Endothelial cell of umbilical vein (primary cell): Measurements from ENCODE around the gene TTC39A. TPM values are rescaled to one million over a fixed set of nuclear protein-coding genes. Genes with fewer than 3 reads are reported as not detected.
A peak's percentile ranks its signal among the peaks of the same experiment; 100 is the strongest.

Experiments
- BruUV-seq: library from RNA; stranded (reverse); fragments of 400-500 nt; replicated peaks from 2 replicates; lab custom pipeline; 2021; lab: Mats Ljungman, UMichigan
- CTCF ChIA-PET: fragments of 300-600, 350-600 bp; sonication (Branson Sonifier 250); formaldehyde crosslinking; loops from one replicate; lab custom pipeline; 2021; ENCODE audit warnings: antibody characterized with exemption, inconsistent platforms; lab: Charles Lee
- POLR2A ChIA-PET: fragments of 300-600, 350-600 bp; sonication (Branson Sonifier 250); formaldehyde crosslinking; loops from one replicate; lab custom pipeline; 2021; ENCODE audit warnings: antibody characterized with exemption, inconsistent platforms; lab: Charles Lee
- DNase-seq: peaks from one replicate; pipeline ENCODE4 v3.0.0-alpha.2; 2011; ENCODE audit warnings: low read depth, low spot score
- FAIRE-seq: peaks from 2 replicates; lab custom pipeline; 2011; peaks lifted over from hg19 to GRCh38; lab: Jason Lieb, UNC
- H2AFZ ChIP-seq: 2 replicates; pipeline ENCODE4 v1.6.0; 2012; ENCODE audit warnings: low read depth, low read length, control low read depth, inconsistent platforms
- H3K27ac ChIP-seq: 2 replicates; pipeline ENCODE4 v1.5.1; 2011; ENCODE audit warnings: low read depth, mild to moderate bottlenecking, control low read depth, low read length, moderate library complexity; ENCODE audit not compliant: insufficient read depth
- H3K27me3 ChIP-seq, 2 experiments: 2 replicates each; pipeline versions ENCODE4 v1.6.0 to v1.6.1; 2011; ENCODE audit warnings: low read length in 2 of 2, mixed read lengths in 1 of 2; ENCODE audit not compliant: control insufficient read depth in 2 of 2, insufficient read depth in 2 of 2
- H3K36me3 ChIP-seq, 2 experiments: 2 replicates in 1 of 2; 3 replicates in 1 of 2; pipeline ENCODE4 v1.5.1; 2011; ENCODE audit warnings: low read length in 2 of 2, mild to moderate bottlenecking in 1 of 2, moderate library complexity in 1 of 2; ENCODE audit not compliant: control insufficient read depth in 2 of 2, insufficient read depth in 2 of 2; ENCODE audit errors: extremely low read depth in 1 of 2
- H3K4me1 ChIP-seq: 3 replicates; pipeline ENCODE4 v1.5.1; 2011; ENCODE audit warnings: mild to moderate bottlenecking, low read length; ENCODE audit not compliant: control insufficient read depth, insufficient read depth; ENCODE audit errors: extremely low read depth
- H3K4me2 ChIP-seq: 2 replicates; pipeline ENCODE4 v1.6.1; 2011; ENCODE audit warnings: low read length, control low read depth, mixed read lengths; ENCODE audit not compliant: insufficient read depth
- H3K4me3 ChIP-seq, 3 experiments: fragments of 200-600 bp in 1 of 3; sonication (generic), shearing (Covaris generic) in 1 of 3; replicated peaks in 1 of 3; 2 replicates each; pipeline ENCODE4 v1.5.1; 2011 to 2016; ENCODE audit warnings: control low read depth in 3 of 3, low read length in 3 of 3, mild to moderate bottlenecking in 2 of 3, inconsistent platforms in 1 of 3, low read depth in 1 of 3, moderate library complexity in 1 of 3; ENCODE audit not compliant: insufficient read depth in 1 of 3
- H3K79me2 ChIP-seq: 2 replicates; pipeline ENCODE4 v1.6.0; 2012; ENCODE audit warnings: low read length, inconsistent platforms; ENCODE audit not compliant: control insufficient read depth, insufficient read depth
- H3K9ac ChIP-seq: replicated peaks from 2 replicates; pipeline ENCODE3; 2011; ENCODE audit warnings: low read length, control low read depth; ENCODE audit not compliant: insufficient read depth; ENCODE audit errors: extremely low read depth
- H3K9me1 ChIP-seq: replicated peaks from 3 replicates; pipeline ENCODE4 v1.6.0; 2011; ENCODE audit warnings: mild to moderate bottlenecking, low read length; ENCODE audit not compliant: control insufficient read depth, insufficient read depth; ENCODE audit errors: extremely low read depth
- H3K9me3 ChIP-seq: replicated peaks from 2 replicates; pipeline ENCODE4 v1.5.1; 2012; ENCODE audit warnings: low read length, inconsistent platforms; ENCODE audit not compliant: control insufficient read depth, insufficient read depth
- H4K20me1 ChIP-seq: replicated peaks from 2 replicates; pipeline ENCODE3; 2011; ENCODE audit warnings: mild to moderate bottlenecking, low read length; ENCODE audit not compliant: control insufficient read depth, insufficient read depth; ENCODE audit errors: extremely low read depth
- EZH2 ChIP-seq: IDR thresholded peaks from 2 replicates; pipeline ENCODE4 v1.6.1; 2012; ENCODE audit warnings: borderline replicate concordance, low read depth, mild to moderate bottlenecking, moderate library complexity, low read length, inconsistent platforms; ENCODE audit not compliant: severe bottlenecking
- FOS ChIP-seq: IDR thresholded peaks from 2 replicates; pipeline ENCODE4 v1.6.1; 2011; ENCODE audit warnings: mild to moderate bottlenecking, low read length, moderate library complexity, borderline replicate concordance; ENCODE audit not compliant: insufficient read depth
- JUN ChIP-seq: IDR thresholded peaks from 2 replicates; pipeline ENCODE4 v1.6.1; 2011; ENCODE audit warnings: borderline replicate concordance, low read depth; ENCODE audit not compliant: insufficient read length, insufficient read depth
- MAX ChIP-seq: IDR thresholded peaks from 2 replicates; pipeline ENCODE4 v1.6.1; 2011; ENCODE audit not compliant: insufficient read depth, insufficient read length
- POLR2A ChIP-seq: IDR thresholded peaks from 2 replicates; pipeline ENCODE4 v1.6.1; 2012; ENCODE audit warnings: low read depth, mild to moderate bottlenecking, control low read depth, low read length
- dilution Hi-C: fragments of 300-500 bp; cut with MboI; formaldehyde crosslinking; loops from one replicate; pipeline ENCODE4 v1.15.0; 2019; ENCODE audit warnings: low sequenced_read_pairs; ENCODE audit not compliant: extremely low pct_ligation_motif_present
- intact Hi-C: fragments of 100-400 bp; cut with micrococcal nuclease; formaldehyde crosslinking; loops from one replicate; pipeline ENCODE4 v1.10.0; 2022
- polyA plus RNA-seq, 4 experiments: library from polyadenylated mRNA; depleted of rRNA in 3 of 4; stranded (reverse) in 3 of 4; unstranded in 1 of 4; fragments of >200 nt; gene quantifications; 2 replicates each; pipeline versions ENCODE4 v1.2.1 to v1.2.3, GENCODE V29; 2011 to 2012; ENCODE audit warnings: missing spikeins in 1 of 4
- total RNA-seq: library from RNA; stranded (reverse); gene quantifications from 2 replicates; pipeline ENCODE4 v1.2.3, GENCODE V29; 2021
- TF ChIP-seq, protein P1 (sequence below), 2 donors: IDR thresholded peaks; 1 replicate in 1 of 2; 2 replicates in 1 of 2; pipeline ENCODE4 v1.5.1; 2011; ENCODE audit warnings: low read length in 2 of 2, mild to moderate bottlenecking in 2 of 2, moderate library complexity in 2 of 2, control low read depth in 1 of 2, inconsistent platforms in 1 of 2, low read depth in 1 of 2; ENCODE audit not compliant: insufficient read depth in 1 of 2; ENCODE audit errors: extremely low read depth in 1 of 2

Gene TTC39A
- total and polyA plus RNA-seq, 2 donors (not counting 3 experiments of a cell fraction or from before 2014, with no cell fraction given), result 1.1 to 1.7 TPM

GRCh38 chr1:51336004-51336403, 5.6 kb upstream of the TTC39A start:
- POLR2A ChIA-PET, result no interaction called here

GRCh38 chr1:51331206-51332100, 1.1 kb upstream of the TTC39A start:
- dilution Hi-C loops (no loop called here), intact Hi-C loops (loop anchor here (2.0 kb wide), 1 partner anchor 19 kb away; no protein-coding TSS in a partner anchor)
- Histone ChIP-seq H3K9me3 (no peaks in the 10 kb centered on the region), H3K36me3 (no peaks in the 10 kb centered on the region), H3K79me2 (no peaks in the 10 kb centered on the region), H3K9ac (no peak overlapping the region), H4K20me1 (no peaks in the 10 kb centered on the region), H3K4me1 (peaks cover 5% of the 10 kb centered on the region), H3K9me1 (no peaks in the 10 kb centered on the region), H2AFZ (peak overlapping the region; percentile 81), H3K27ac (no peak overlapping the region), H3K4me3 (no peak overlapping the region), H3K27me3 (peaks cover 0 to 2% of the 10 kb centered on the region in 2 experiments), H3K4me2 (no peak overlapping the region)
- ChIA-PET POLR2A (no interaction called here), CTCF (interaction anchor here (0.6 to 1.9 kb wide), 9 partner anchors 10 to 204 kb away, joined by 3 to 8 read pairs (median 4); partner anchors contain the start of gene RNF11)
- BruUV-seq, result no TSS peak
- TF ChIP-seq, protein P1, sequence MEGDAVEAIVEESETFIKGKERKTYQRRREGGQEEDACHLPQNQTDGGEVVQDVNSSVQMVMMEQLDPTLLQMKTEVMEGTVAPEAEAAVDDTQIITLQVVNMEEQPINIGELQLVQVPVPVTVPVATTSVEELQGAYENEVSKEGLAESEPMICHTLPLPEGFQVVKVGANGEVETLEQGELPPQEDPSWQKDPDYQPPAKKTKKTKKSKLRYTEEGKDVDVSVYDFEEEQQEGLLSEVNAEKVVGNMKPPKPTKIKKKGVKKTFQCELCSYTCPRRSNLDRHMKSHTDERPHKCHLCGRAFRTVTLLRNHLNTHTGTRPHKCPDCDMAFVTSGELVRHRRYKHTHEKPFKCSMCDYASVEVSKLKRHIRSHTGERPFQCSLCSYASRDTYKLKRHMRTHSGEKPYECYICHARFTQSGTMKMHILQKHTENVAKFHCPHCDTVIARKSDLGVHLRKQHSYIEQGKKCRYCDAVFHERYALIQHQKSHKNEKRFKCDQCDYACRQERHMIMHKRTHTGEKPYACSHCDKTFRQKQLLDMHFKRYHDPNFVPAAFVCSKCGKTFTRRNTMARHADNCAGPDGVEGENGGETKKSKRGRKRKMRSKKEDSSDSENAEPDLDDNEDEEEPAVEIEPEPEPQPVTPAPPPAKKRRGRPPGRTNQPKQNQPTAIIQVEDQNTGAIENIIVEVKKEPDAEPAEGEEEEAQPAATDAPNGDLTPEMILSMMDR (IDR thresholded peaks at IDR 0.05; ENCODE audit: extremely low read depth in 1 of 2, insufficient read depth in 1 of 2, low read depth in 1 of 2, low read length in 2 of 2), result no peak
- TF ChIP-seq JUN (peak; percentile 55), FOS (peak; percentile 38)
- DNase-seq, result peak; percentile 41
- peak; percentile 78 for FAIRE-seq

More at GRCh38 chr1:51336004-51336403, 5.6 kb upstream of the TTC39A start:
- CTCF ChIA-PET, result interaction anchor here (0.8 to 2.3 kb wide), 3 partner anchors 24 to 199 kb away, joined by 3 to 7 read pairs (median 3); no protein-coding TSS in a partner anchor
- no TSS peak for BruUV-seq
- Histone ChIP-seq H3K36me3 (no peaks in the 10 kb centered on the region), H3K4me3 (no peak overlapping the region), H3K4me1 (peaks cover under 1% of the 10 kb centered on the region), H3K9me1 (no peaks in the 10 kb centered on the region), H2AFZ (no peak overlapping the region), H4K20me1 (no peaks in the 10 kb centered on the region), H3K79me2 (no peaks in the 10 kb centered on the region), H3K4me2 (no peak overlapping the region), H3K27ac (no peak overlapping the region), H3K27me3 (no peaks in the 10 kb centered on the region), H3K9me3 (no peaks in the 10 kb centered on the region), H3K9ac (no peak overlapping the region)
- FAIRE-seq (no peak), DNase-seq (no peak)
- dilution Hi-C loops, result no loop called here
- intact Hi-C loops, result no loop called here
- TF ChIP-seq JUN (no peak), EZH2 (no peak), MAX (no peak), POLR2A (no peak)
